H9 (cell line): Measurements from ENCODE around the gene BNC1. TPM values are rescaled to one million over a fixed set of nuclear protein-coding genes. Genes with fewer than 3 reads are reported as not detected.

Experiments used
- DNase-seq: peaks from one replicate; pipeline ENCODE4 v3.0.0-alpha.2; 2017
- H2AFZ ChIP-seq: one replicate; pipeline ENCODE4 v1.6.1; 2013; ENCODE audit warnings: mild to moderate bottlenecking, low read length, control low read depth, moderate library complexity
- H2AK5ac ChIP-seq: 2 replicates; pipeline ENCODE4 v1.6.1; 2013; ENCODE audit warnings: low read length, control low read depth, mixed read lengths; ENCODE audit not compliant: insufficient read length
- H2BK120ac ChIP-seq: one replicate; pipeline ENCODE4 v1.6.1; 2013; ENCODE audit warnings: low read depth, mild to moderate bottlenecking, low read length, control low read depth, inconsistent platforms; ENCODE audit not compliant: poor library complexity, severe bottlenecking
- H2BK12ac ChIP-seq: 2 replicates; pipeline ENCODE4 v1.6.1; 2013; ENCODE audit warnings: low read length, control low read depth, mixed read lengths, low read depth; ENCODE audit not compliant: insufficient read length
- H2BK15ac ChIP-seq: 2 replicates; pipeline ENCODE4 v1.6.1; 2013; ENCODE audit warnings: low read depth, low read length, control low read depth
- H2BK20ac ChIP-seq: one replicate; pipeline ENCODE4 v1.6.1; 2013; ENCODE audit warnings: low read depth, mild to moderate bottlenecking, low read length, control low read depth, inconsistent platforms; ENCODE audit not compliant: poor library complexity, severe bottlenecking
- H2BK5ac ChIP-seq: 2 replicates; pipeline ENCODE4 v1.6.1; 2013; ENCODE audit warnings: low read length, control low read depth, mixed read lengths; ENCODE audit not compliant: insufficient read length
- H3K14ac ChIP-seq: 2 replicates; pipeline ENCODE4 v1.6.1; 2013; ENCODE audit warnings: low read length, control low read depth; ENCODE audit not compliant: insufficient read depth
- H3K18ac ChIP-seq: 2 replicates; pipeline ENCODE4 v1.6.1; 2013; ENCODE audit warnings: low read depth, mild to moderate bottlenecking, mixed read lengths, low read length, control low read depth; ENCODE audit not compliant: insufficient read length
- H3K23ac ChIP-seq: 2 replicates; pipeline ENCODE4 v1.6.1; 2013; ENCODE audit warnings: low read length, control low read depth, mixed read lengths, low read depth; ENCODE audit not compliant: insufficient read length
- H3K23me2 ChIP-seq: 2 replicates; pipeline ENCODE4 v1.6.1; 2013; ENCODE audit warnings: low read depth, mild to moderate bottlenecking, mixed read lengths, low read length, control low read depth; ENCODE audit not compliant: insufficient read length, poor library complexity, severe bottlenecking
- H3K27ac ChIP-seq: 2 replicates; pipeline ENCODE4 v1.5.1; 2013; ENCODE audit warnings: low read length, control low read depth, mixed read lengths, low read depth; ENCODE audit not compliant: insufficient read length
- H3K27me3 ChIP-seq: 2 replicates; pipeline ENCODE4 v1.6.1; 2013; ENCODE audit warnings: low read length, control low read depth, inconsistent platforms; ENCODE audit not compliant: insufficient read depth
- H3K4ac ChIP-seq: 2 replicates; pipeline ENCODE4 v1.6.1; 2013; ENCODE audit warnings: low read depth, mild to moderate bottlenecking, control low read depth, inconsistent platforms, low read length, moderate library complexity
- H3K4me1 ChIP-seq: 2 replicates; pipeline ENCODE4 v1.6.1; 2013; ENCODE audit warnings: low read length, control low read depth, inconsistent platforms; ENCODE audit not compliant: insufficient read depth
- H3K4me2 ChIP-seq: 2 replicates; pipeline ENCODE4 v1.6.1; 2013; ENCODE audit warnings: low read length, control low read depth, mixed read lengths; ENCODE audit not compliant: insufficient read length, insufficient read depth
- H3K56ac ChIP-seq: 2 replicates; pipeline ENCODE4 v1.6.1; 2013; ENCODE audit warnings: low read depth, mild to moderate bottlenecking, mixed read lengths, low read length, control low read depth; ENCODE audit not compliant: insufficient read length
- H3K79me1 ChIP-seq: 2 replicates; pipeline ENCODE4 v1.6.1; 2013; ENCODE audit warnings: low read depth, mild to moderate bottlenecking, moderate library complexity, low read length, control low read depth, inconsistent platforms; ENCODE audit not compliant: insufficient read depth, poor library complexity, severe bottlenecking
- H3K79me2 ChIP-seq: 2 replicates; pipeline ENCODE4 v1.6.1; 2013; ENCODE audit warnings: low read length, control low read depth, inconsistent platforms; ENCODE audit not compliant: insufficient read depth
- H3K9ac ChIP-seq: 2 replicates; pipeline ENCODE4 v1.6.1; 2013; ENCODE audit warnings: low read length, control low read depth, mixed read lengths; ENCODE audit not compliant: insufficient read length; ENCODE audit errors: extremely low read depth
- H3K9me3 ChIP-seq: one replicate; pipeline ENCODE4 v1.6.1; 2013; ENCODE audit warnings: low read depth, low read length, inconsistent platforms; ENCODE audit not compliant: control insufficient read depth
- H3T11ph ChIP-seq: one replicate; pipeline ENCODE4 v1.6.1; 2013; ENCODE audit warnings: mild to moderate bottlenecking, low read length, control low read depth, inconsistent platforms
- H4K20me1 ChIP-seq: one replicate; pipeline ENCODE4 v1.6.1; 2013; ENCODE audit not compliant: control insufficient read depth, insufficient read length, insufficient read depth
- H4K5ac ChIP-seq: 2 replicates; pipeline ENCODE4 v1.6.1; 2013; ENCODE audit warnings: low read depth, mild to moderate bottlenecking, mixed read lengths, low read length, control low read depth; ENCODE audit not compliant: insufficient read length
- H4K8ac ChIP-seq: replicated peaks from 2 replicates; pipeline ENCODE4 v1.6.1; 2013; ENCODE audit warnings: low read length, control low read depth, mixed read lengths, low read depth; ENCODE audit not compliant: insufficient read length
- H4K91ac ChIP-seq: 2 replicates; pipeline ENCODE4 v1.6.1; 2013; ENCODE audit warnings: low read depth, mild to moderate bottlenecking, moderate library complexity, mixed read lengths, low read length, control low read depth; ENCODE audit not compliant: insufficient read length
- H3K27ac Mint-ChIP-seq, 3 experiments: 2 replicates in 2 of 3; 3 replicates in 1 of 3; pipeline ENCODE4 v1.8.0; 2020 to 2021; ENCODE audit warnings: mixed read lengths in 3 of 3, mild to moderate bottlenecking in 1 of 3, moderate library complexity in 1 of 3
- H3K27me3 Mint-ChIP-seq: 2 replicates; pipeline ENCODE4 v1.8.0; 2021; ENCODE audit warnings: low read depth, mild to moderate bottlenecking, moderate library complexity, mixed read lengths
- H3K36me3 Mint-ChIP-seq, 3 experiments: 2 replicates in 2 of 3; 3 replicates in 1 of 3; pipeline ENCODE4 v1.8.0; 2020 to 2021; ENCODE audit warnings: low read depth in 3 of 3, mixed read lengths in 3 of 3; ENCODE audit not compliant: insufficient read depth in 1 of 3
- H3K4me1 Mint-ChIP-seq, 2 experiments: 2 replicates each; pipeline ENCODE4 v1.8.0; 2020; ENCODE audit warnings: mixed read lengths in 2 of 2
- H3K4me3 Mint-ChIP-seq, 2 experiments: 2 replicates in 1 of 2; 3 replicates in 1 of 2; pipeline ENCODE4 v1.8.0; 2020 to 2021; ENCODE audit warnings: mild to moderate bottlenecking in 2 of 2, mixed read lengths in 2 of 2, moderate library complexity in 1 of 2
- H3K9me3 Mint-ChIP-seq, 2 experiments: 2 replicates in 1 of 2; 3 replicates in 1 of 2; pipeline ENCODE4 v1.8.0; 2020; ENCODE audit warnings: mild to moderate bottlenecking in 2 of 2, mixed read lengths in 2 of 2, moderate library complexity in 1 of 2
- WGBS: extraction: QIAGEN DNeasy Blood & Tissue Kit; methylation state at CpG from one replicate; pipeline ENCODE4 v1.1.7; 2013; ENCODE audit warnings: missing lambda C conversion rate, low lambda C conversion rate, mixed read lengths; ENCODE audit not compliant: insufficient read length; ENCODE audit errors: extremely low coverage; 5-methylcytosine and 5-hydroxymethylcytosine counted together
- total RNA-seq: library from RNA; stranded (reverse); gene quantifications from 2 replicates; pipeline ENCODE4 v1.2.1, GENCODE V29; 2021
- TF ChIP-seq, protein P1 (sequence below): fragments of 200-600 bp; sonication (generic); conservative IDR thresholded peaks from 3 replicates; pipeline ENCODE4 v1.8.0; 2021; ENCODE audit warnings: antibody characterized with exemption, mild to moderate bottlenecking

Gene BNC1
- total RNA-seq, 1 experiment from 2014 or later = not detected

DNA sequence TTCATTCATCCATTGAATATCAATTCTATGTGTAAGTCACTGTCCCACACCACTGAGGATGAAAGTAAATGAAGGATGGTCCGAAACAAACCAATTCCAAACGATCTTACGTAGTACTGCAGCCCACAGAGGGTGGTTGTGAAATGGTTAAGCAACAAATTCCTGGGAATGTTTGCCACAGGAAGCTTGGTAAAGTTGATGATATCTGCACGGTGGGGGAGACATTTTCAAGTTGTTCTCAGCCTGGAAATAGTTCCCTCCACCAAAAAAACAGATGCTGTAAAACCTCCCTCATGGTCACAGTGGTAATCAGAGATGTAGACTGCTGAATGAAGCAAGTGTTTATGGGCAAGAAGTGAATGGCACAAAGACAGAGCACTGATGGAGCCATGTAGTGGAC is 35.9 kb upstream of the BNC1 start:
- Histone ChIP-seq H3K23me2 (no peaks in the 10 kb centered on the region), H4K91ac (no peak overlapping the region), H3K4ac (no peak overlapping the region), H2BK120ac (no peak overlapping the region), H4K5ac (no peak overlapping the region), H3K4me1 (no peaks in the 10 kb centered on the region), H3K23ac (no peak overlapping the region), H2BK5ac (no peak overlapping the region), H2BK12ac (no peak overlapping the region), H4K8ac (no peak overlapping the region), H2AK5ac (no peak overlapping the region), H3K79me2 (no peaks in the 10 kb centered on the region), H2BK15ac (no peak overlapping the region), H3K27ac (no peak overlapping the region), H3K56ac (no peak overlapping the region), H3K9ac (no peak overlapping the region), H2BK20ac (no peak overlapping the region), H3K9me3 (no peaks in the 10 kb centered on the region), H3K27me3 (no peaks in the 10 kb centered on the region), H3T11ph (no peak overlapping the region), H3K4me2 (no peak overlapping the region), H3K18ac (no peak overlapping the region), H3K79me1 (no peaks in the 10 kb centered on the region), H4K20me1 (no peaks in the 10 kb centered on the region), H3K14ac (no peak overlapping the region), H2AFZ (no peak overlapping the region)
- Mint-ChIP-seq H3K27ac (no peak overlapping the region), H3K27me3 (no peaks in the 10 kb centered on the region; the same call in none of the 2 replicates), H3K4me3 (no peak overlapping the region), H3K36me3 (no peaks in the 10 kb centered on the region; a peak in 1 of 7 replicates), H3K9me3 (no peaks in the 10 kb centered on the region), H3K4me1 (peaks cover 10 to 12% of the 10 kb centered on the region in 2 experiments)
- DNase-seq = no peak
- WGBS = no CpG with 5 or more reads among the region's 4 CpGs
- TF ChIP-seq, protein P1, sequence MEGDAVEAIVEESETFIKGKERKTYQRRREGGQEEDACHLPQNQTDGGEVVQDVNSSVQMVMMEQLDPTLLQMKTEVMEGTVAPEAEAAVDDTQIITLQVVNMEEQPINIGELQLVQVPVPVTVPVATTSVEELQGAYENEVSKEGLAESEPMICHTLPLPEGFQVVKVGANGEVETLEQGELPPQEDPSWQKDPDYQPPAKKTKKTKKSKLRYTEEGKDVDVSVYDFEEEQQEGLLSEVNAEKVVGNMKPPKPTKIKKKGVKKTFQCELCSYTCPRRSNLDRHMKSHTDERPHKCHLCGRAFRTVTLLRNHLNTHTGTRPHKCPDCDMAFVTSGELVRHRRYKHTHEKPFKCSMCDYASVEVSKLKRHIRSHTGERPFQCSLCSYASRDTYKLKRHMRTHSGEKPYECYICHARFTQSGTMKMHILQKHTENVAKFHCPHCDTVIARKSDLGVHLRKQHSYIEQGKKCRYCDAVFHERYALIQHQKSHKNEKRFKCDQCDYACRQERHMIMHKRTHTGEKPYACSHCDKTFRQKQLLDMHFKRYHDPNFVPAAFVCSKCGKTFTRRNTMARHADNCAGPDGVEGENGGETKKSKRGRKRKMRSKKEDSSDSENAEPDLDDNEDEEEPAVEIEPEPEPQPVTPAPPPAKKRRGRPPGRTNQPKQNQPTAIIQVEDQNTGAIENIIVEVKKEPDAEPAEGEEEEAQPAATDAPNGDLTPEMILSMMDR = no peak
